Epithelial cell of proximal tubule (primary cell): ENCODE results near the gene FARP2. TPM values are rescaled to one million over a fixed set of nuclear protein-coding genes. Genes with fewer than 3 reads are reported as not detected.

ENCODE experiments used
- DNase-seq: peaks from one replicate; pipeline ENCODE4 v3.0.0-alpha.2; 2011; ENCODE audit warnings: low read depth
- H3K4me3 ChIP-seq: 2 replicates; pipeline ENCODE4 v1.5.1; 2011; ENCODE audit warnings: low read depth, mild to moderate bottlenecking, low read length
- CTCF ChIP-seq: conservative IDR thresholded peaks from 2 replicates; pipeline ENCODE4 v1.5.1; 2012; ENCODE audit warnings: low read depth, mild to moderate bottlenecking, low read length
- total RNA-seq: library from RNA; depleted of rRNA; stranded (reverse); fragments of >200 nt; gene quantifications from 2 replicates; pipeline ENCODE4 v1.2.3, GENCODE V29; 2015

FARP2 gene
- total RNA-seq, 1 donor from 2014 or later = 34.2 TPM

GRCh38 chr2:241491549-241492173, 135.6 kb downstream of the FARP2 start:
- H3K4me3 ChIP-seq = no peak overlapping the region
- DNase-seq = no peak
- no peak for TF ChIP-seq CTCF

- no peak for TF ChIP-seq CTCF
- no peak for DNase-seq
- no peak overlapping the region for H3K4me3 ChIP-seq
Measured at GRCh38 chr2:241492174-241492565, 136.1 kb downstream of the FARP2 start.

GRCh38 chr2:241493092-241493491, 137.0 kb downstream of the FARP2 start:
- no peak overlapping the region for H3K4me3 ChIP-seq
- DNase-seq = no peak
- TF ChIP-seq CTCF = no peak

GRCh38 chr2:241494311-241494908, 138.3 kb downstream of the FARP2 start:
- no peak for TF ChIP-seq CTCF
- DNase-seq = no peak
- H3K4me3 ChIP-seq = no peak overlapping the region

- TF ChIP-seq CTCF = no peak
- H3K4me3 ChIP-seq = no peak overlapping the region
- DNase-seq = no peak
Measured at GRCh38 chr2:241495172-241496002, 139.3 kb downstream of the FARP2 start.

GRCh38 chr2:241496003-241496707, 140.1 kb downstream of the FARP2 start:
- no peak for TF ChIP-seq CTCF
- DNase-seq = no peak
- no peak overlapping the region for H3K4me3 ChIP-seq
